Aorta (tissue), 5 donors: ENCODE data around the gene C16orf95. TPM values are rescaled to one million over a fixed set of nuclear protein-coding genes. Genes with fewer than 3 reads are reported as not detected.

Experiments
- ATAC-seq: fragments of 200-7000 bp; cut with Tn5 transposase; one replicate; pipeline ENCODE4 v1.9.1; 2022; ENCODE audit warnings: moderate library complexity; ENCODE audit not compliant: low FRiP score
- DNase-seq, 2 donors: peaks; one replicate each; pipeline ENCODE4 v3.0.0-alpha.2; 2020
- H3K27ac ChIP-seq, 2 donors: one replicate each; pipeline ENCODE4 v1.5.1; 2013; ENCODE audit warnings: low read length in 2 of 2, mild to moderate bottlenecking in 2 of 2, moderate library complexity in 2 of 2, control low read depth in 1 of 2, inconsistent platforms in 1 of 2, low read depth in 1 of 2
- H3K27me3 ChIP-seq, 2 donors: one replicate each; pipeline ENCODE4 v1.6.1; 2013; ENCODE audit warnings: control low read depth in 1 of 2, low read length in 1 of 2, mild to moderate bottlenecking in 1 of 2, moderate library complexity in 1 of 2; ENCODE audit not compliant: insufficient read depth in 2 of 2, control insufficient read depth in 1 of 2
- H3K36me3 ChIP-seq, 2 donors: one replicate each; pipeline ENCODE4 v1.6.1; 2013; ENCODE audit warnings: control low read depth in 1 of 2, low read length in 1 of 2, mild to moderate bottlenecking in 1 of 2; ENCODE audit not compliant: insufficient read depth in 2 of 2, control insufficient read depth in 1 of 2
- H3K4me1 ChIP-seq, 2 donors: one replicate each; pipeline ENCODE4 v1.6.1; 2013; ENCODE audit warnings: low read length in 2 of 2, control low read depth in 1 of 2, mild to moderate bottlenecking in 1 of 2, moderate library complexity in 1 of 2; ENCODE audit not compliant: insufficient read depth in 2 of 2, control insufficient read depth in 1 of 2
- H3K4me3 ChIP-seq, 2 donors: one replicate each; pipeline ENCODE4 v1.5.1; 2013; ENCODE audit warnings: low read length in 2 of 2, control low read depth in 1 of 2, mild to moderate bottlenecking in 1 of 2
- H3K9me3 ChIP-seq: one replicate; pipeline ENCODE4 v1.6.1; 2013; ENCODE audit warnings: mild to moderate bottlenecking, low read length; ENCODE audit not compliant: control insufficient read depth
- WGBS, 2 donors: extraction: QIAGEN DNeasy Blood & Tissue Kit; methylation state at CpG; one replicate each; pipeline ENCODE4 v1.1.7; 2013; 5-methylcytosine and 5-hydroxymethylcytosine counted together
- intact Hi-C, 2 donors: fragments of 100-400 bp; cut with DNase I; formaldehyde crosslinking; loops; one replicate each; pipeline versions ENCODE4 v1.14.2 to v1.15.0; 2022
- polyA plus RNA-seq, 2 donors: library from polyadenylated mRNA; stranded (reverse); fragments of 200-250 nt; gene quantifications; one replicate each; pipeline ENCODE4 v1.2.3, GENCODE V29; 2013
- total RNA-seq, 2 donors: library from RNA; stranded (reverse); fragmentation: NEBNext Ultra II Directional; extraction: Animal tissue kit (Norgen Biotek cat#: 25700); gene quantifications; one replicate each; pipeline ENCODE4 v1.2.1, GENCODE V29; 2021
- donor health status: healthy with polysubstance abuse.
- donor health status: Bipolar disorder and iron deficiency.
- donor health status: DM: no; HTN: no; CAD: no.
- donor health status: DM: no; HTN: no; CAD: no.
- donor health status: DM: yes; HTN: yes; CAD: no.

C16orf95 gene
- total and polyA plus RNA-seq, 4 donors: 2.2 to 6.6 (median 4.2) TPM

- intact Hi-C loops: loop anchor here (5.0 kb wide), 1 partner anchor 66 kb away; the partner anchor contains the start of gene FBXO31 (in 2 of the 2)
- no peak for DNase-seq
These were observed 706 bp downstream of the C16orf95 start for GRCh38 chr16:87316450-87316922.

GRCh38 chr16:87314990-87315420, 2.2 kb downstream of the C16orf95 start:
- no peak overlapping the region for H3K4me3 ChIP-seq
- ATAC-seq (no peak), DNase-seq (peak; percentile 21 to 66)
- 94 to 96% methylated on average over 10 of the region's 10 CpGs for WGBS, 2 donors
- H3K27me3 ChIP-seq: no peaks in the 10 kb centered on the region
- no peaks in the 10 kb centered on the region for H3K36me3 ChIP-seq
- no peaks in the 10 kb centered on the region for H3K9me3 ChIP-seq
- intact Hi-C loops: loop anchor here (5.0 kb wide), 1 partner anchor 67 kb away; the partner anchor contains the start of gene FBXO31 (in 2 of the 2)
- H3K27ac ChIP-seq: no peak overlapping the region
- peaks cover 0 to 4% of the 10 kb centered on the region in 2 donors for H3K4me1 ChIP-seq

More at GRCh38 chr16:87316450-87316922, 706 bp downstream of the C16orf95 start:
- H3K9me3 ChIP-seq: no peaks in the 10 kb centered on the region
- H3K27ac ChIP-seq: peak overlapping the region in 1 of 2 donors; percentile 8
- peaks cover 0 to 4% of the 10 kb centered on the region in 2 donors for H3K4me1 ChIP-seq
- no peaks in the 10 kb centered on the region for H3K27me3 ChIP-seq
- H3K36me3 ChIP-seq: no peaks in the 10 kb centered on the region
- peak overlapping the region in 1 of 2 donors; percentile 18 for H3K4me3 ChIP-seq
- WGBS, 2 donors: 91 to 92% methylated on average over 4 of the region's 4 CpGs
- ATAC-seq: no peak

- DNase-seq (peak in 1 of 2 donors; percentile 34), ATAC-seq (no peak)
- WGBS, 2 donors: 81 to 87% methylated on average over 7 of the region's 7 CpGs
- H3K27me3 ChIP-seq: no peaks in the 10 kb centered on the region
- intact Hi-C loops: no loop called here
- no peaks in the 10 kb centered on the region for H3K4me1 ChIP-seq
- H3K4me3 ChIP-seq: no peak overlapping the region
- H3K9me3 ChIP-seq: no peaks in the 10 kb centered on the region
- no peak overlapping the region for H3K27ac ChIP-seq
- H3K36me3 ChIP-seq: no peaks in the 10 kb centered on the region
These were observed 5.2 kb downstream of the C16orf95 start for GRCh38 chr16:87312008-87312407.

- 93% methylated on average over 5 of the region's 5 CpGs for WGBS, 2 donors
- DNase-seq (no peak), ATAC-seq (no peak)
- no peaks in the 10 kb centered on the region for H3K9me3 ChIP-seq
- no peak overlapping the region for H3K27ac ChIP-seq
- H3K36me3 ChIP-seq: no peaks in the 10 kb centered on the region
- H3K27me3 ChIP-seq: no peaks in the 10 kb centered on the region
- H3K4me1 ChIP-seq: no peaks in the 10 kb centered on the region
- H3K4me3 ChIP-seq: no peak overlapping the region
- intact Hi-C loops: no loop called here
These were observed 5.8 kb downstream of the C16orf95 start for GRCh38 chr16:87311387-87311786.

GRCh38 chr16:87310610-87311009, 6.6 kb downstream of the C16orf95 start:
- H3K4me3 ChIP-seq: no peak overlapping the region
- H3K36me3 ChIP-seq: no peaks in the 10 kb centered on the region
- DNase-seq: no peak
- no peaks in the 10 kb centered on the region for H3K27me3 ChIP-seq
- intact Hi-C loops: no loop called here
- no peak for ATAC-seq
- H3K4me1 ChIP-seq: no peaks in the 10 kb centered on the region
- WGBS, 2 donors: 78 to 84% methylated on average over 7 of the region's 7 CpGs
- H3K9me3 ChIP-seq: no peaks in the 10 kb centered on the region
- no peak overlapping the region for H3K27ac ChIP-seq

- intact Hi-C loops: no loop called here
- WGBS, 2 donors: 80 to 89% methylated on average over 5 of the region's 5 CpGs
- H3K27me3 ChIP-seq: no peaks in the 10 kb centered on the region
- H3K36me3 ChIP-seq: no peaks in the 10 kb centered on the region
- no peak overlapping the region for H3K4me3 ChIP-seq
- no peak for ATAC-seq
- H3K9me3 ChIP-seq: no peaks in the 10 kb centered on the region
- no peaks in the 10 kb centered on the region for H3K4me1 ChIP-seq
- no peak for DNase-seq
- no peak overlapping the region for H3K27ac ChIP-seq
These were observed 7.3 kb downstream of the C16orf95 start for GRCh38 chr16:87309620-87310525.

GRCh38 chr16:87308826-87309225, 8.4 kb downstream of the C16orf95 start:
- no peaks in the 10 kb centered on the region for H3K9me3 ChIP-seq
- H3K36me3 ChIP-seq: no peaks in the 10 kb centered on the region
- H3K4me1 ChIP-seq: no peaks in the 10 kb centered on the region
- H3K4me3 ChIP-seq: no peak overlapping the region
- WGBS, 2 donors: 81 to 97% methylated on average over 4 of the region's 4 CpGs
- ATAC-seq (no peak), DNase-seq (no peak)
- no peaks in the 10 kb centered on the region for H3K27me3 ChIP-seq
- H3K27ac ChIP-seq: no peak overlapping the region
- intact Hi-C loops: no loop called here

- H3K9me3 ChIP-seq: no peaks in the 10 kb centered on the region
- H3K27me3 ChIP-seq: no peaks in the 10 kb centered on the region
- ATAC-seq: no peak
- 88 to 90% methylated on average over 3 of the region's 3 CpGs for WGBS, 2 donors
- no peak overlapping the region for H3K27ac ChIP-seq
- no peaks in the 10 kb centered on the region for H3K4me1 ChIP-seq
- DNase-seq: no peak
- intact Hi-C loops: no loop called here
- H3K36me3 ChIP-seq: no peaks in the 10 kb centered on the region
- H3K4me3 ChIP-seq: no peak overlapping the region
These were observed 10.7 kb downstream of the C16orf95 start for GRCh38 chr16:87306516-87306915.
